HG02759 (cell line): ENCODE data around the gene CUTA.

Experiments used
- ATAC-seq: cut with Tn5 transposase; IDR thresholded peaks from one replicate; pipeline ENCODE4 v1.9.1; 2021; ENCODE audit warnings: mild to moderate bottlenecking, moderate library complexity; ENCODE audit not compliant: unreplicated experiment

CUTA gene, protein sequence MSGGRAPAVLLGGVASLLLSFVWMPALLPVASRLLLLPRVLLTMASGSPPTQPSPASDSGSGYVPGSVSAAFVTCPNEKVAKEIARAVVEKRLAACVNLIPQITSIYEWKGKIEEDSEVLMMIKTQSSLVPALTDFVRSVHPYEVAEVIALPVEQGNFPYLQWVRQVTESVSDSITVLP

GRCh38 chr6:33417903-33418689, at the start of gene CUTA:
TSS of gene CUTA (minus strand) at chr6:33418107. CDS start at chr6:33418000, 107 bp downstream.
- ATAC-seq = peak; percentile 90

- no peak for ATAC-seq
Measured at GRCh38 chr6:33467091-33467490, 49.2 kb upstream of the CUTA start.

DNA sequence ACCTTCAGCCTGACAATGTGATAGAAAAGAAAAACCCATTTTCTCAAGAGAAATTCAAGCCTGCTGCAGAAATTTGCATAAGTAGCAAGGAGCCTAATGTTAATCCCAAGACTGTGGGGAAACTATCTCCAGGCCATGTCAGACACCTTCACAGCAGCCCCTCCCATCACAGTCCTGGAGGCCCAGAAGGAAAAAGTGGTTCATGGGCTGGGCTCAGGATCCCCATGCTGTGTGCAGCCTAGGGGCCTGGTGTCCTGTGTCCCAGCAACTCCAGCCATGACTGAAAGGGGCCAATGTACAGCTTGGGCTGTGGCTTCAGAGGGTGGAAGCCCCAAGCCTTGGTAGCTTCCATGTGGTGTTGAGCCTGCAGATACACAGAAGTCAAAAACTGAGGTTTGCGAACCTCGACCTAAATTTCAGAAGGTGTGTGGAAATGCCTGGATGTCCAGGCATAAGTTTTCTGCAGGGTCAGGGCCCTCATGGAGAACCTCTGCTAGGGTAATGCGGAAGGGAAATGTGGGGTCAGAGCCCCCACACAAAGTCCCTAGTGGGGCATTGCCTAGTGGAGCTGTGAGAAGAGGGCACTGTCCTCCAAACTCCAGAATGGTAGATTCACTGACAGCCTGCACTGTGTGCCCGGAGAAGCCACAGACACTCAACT, 48.3 kb upstream of the CUTA start:
- no peak for ATAC-seq

DNA sequence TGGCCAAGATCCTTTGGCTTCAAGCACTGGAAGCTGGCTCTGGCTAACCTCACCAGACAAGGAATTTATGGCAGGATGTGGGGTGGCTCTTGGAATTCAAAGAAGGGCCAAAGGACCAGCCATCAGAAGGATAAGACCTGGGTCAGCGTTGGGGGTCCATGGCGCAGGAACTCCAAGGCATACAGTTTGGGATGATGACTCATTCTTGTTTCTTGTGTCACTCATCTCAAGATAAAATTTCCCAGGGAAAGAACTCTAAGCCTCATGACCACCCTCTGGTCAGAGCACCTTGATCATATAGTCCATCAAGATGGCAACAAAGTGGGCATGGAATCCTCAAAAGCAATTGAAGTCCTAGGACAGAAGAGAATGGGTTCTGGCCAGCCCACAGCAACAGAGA, 41.3 kb upstream of the CUTA start:
- no peak for ATAC-seq

DNA sequence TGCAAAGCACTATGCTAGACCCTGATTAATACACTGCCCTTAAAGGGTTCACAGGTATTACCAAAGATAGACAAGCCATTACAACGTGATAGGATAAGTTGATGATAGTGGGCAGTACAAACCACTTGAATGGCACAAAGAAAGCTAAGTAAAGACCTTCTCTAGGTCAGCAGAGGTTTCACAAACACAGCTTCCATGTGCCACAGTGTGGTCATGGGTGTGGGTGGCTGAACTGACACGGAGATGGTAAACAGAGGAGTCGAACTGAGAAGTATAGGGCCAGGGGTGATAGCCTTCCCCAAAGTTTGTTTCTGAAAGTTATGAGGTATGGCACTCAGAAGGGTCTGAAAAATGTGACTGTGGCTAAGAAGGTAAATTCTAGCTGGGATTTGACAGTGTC, 40.8 kb upstream of the CUTA start:
- ATAC-seq = no peak

- no peak for ATAC-seq
Measured at GRCh38 chr6:33456156-33456555, 38.2 kb upstream of the CUTA start.

GRCh38 chr6:33455051-33455450, 37.1 kb upstream of the CUTA start:
- no peak for ATAC-seq

DNA sequence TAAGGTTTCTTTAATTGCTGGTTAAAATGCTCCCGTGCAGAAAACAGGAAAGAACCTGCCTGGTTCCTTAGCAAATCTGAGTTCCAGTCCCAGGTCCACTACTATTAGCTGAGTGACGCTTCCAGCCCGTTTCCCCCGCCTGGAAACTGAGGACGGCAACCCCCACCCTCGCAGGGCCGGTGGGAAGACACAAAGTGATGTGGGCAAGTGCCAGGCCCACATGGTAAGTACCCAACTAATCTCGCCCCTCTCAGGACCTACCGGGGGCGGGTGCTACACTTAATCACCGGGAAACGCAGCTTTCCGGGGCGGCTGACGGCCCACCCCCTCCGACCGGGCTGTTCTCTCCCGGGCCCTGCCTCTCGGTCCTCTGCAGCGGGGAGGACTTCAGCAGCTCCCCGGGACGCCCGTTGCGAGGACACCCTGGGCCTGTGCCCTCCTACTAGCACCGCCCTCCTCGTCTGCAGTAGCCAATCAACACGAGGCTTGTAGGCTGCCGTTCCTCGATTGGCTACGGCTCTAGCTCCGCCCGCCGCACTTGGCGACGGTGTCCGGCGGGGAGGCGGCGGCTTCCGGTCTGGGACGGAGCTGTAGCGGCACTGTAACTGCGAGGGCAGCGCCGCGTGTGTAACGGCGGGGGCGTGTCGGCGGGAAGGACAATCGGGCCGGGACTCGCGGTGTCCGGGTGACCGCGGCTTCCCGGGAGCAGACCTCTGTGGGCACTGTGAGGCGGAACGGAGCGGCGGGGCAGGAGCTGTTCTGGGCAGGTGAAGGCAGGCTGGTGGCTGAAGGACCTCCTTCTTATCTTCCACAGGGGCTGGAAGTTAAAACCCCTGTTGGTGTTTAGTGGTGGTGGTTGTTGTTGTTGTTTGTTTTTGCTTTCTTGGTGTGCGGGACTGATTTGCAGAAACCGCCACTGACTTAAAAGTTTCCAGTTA, 36.4 kb upstream of the CUTA start, which contains the start of gene ZBTB9:
Gene ZBTB9 (plus strand): TSS at position 568 of the 938 bp plus-strand sequence. CDS start 525 bp downstream, outside the sequence.
- peak; percentile 98 for ATAC-seq

DNA sequence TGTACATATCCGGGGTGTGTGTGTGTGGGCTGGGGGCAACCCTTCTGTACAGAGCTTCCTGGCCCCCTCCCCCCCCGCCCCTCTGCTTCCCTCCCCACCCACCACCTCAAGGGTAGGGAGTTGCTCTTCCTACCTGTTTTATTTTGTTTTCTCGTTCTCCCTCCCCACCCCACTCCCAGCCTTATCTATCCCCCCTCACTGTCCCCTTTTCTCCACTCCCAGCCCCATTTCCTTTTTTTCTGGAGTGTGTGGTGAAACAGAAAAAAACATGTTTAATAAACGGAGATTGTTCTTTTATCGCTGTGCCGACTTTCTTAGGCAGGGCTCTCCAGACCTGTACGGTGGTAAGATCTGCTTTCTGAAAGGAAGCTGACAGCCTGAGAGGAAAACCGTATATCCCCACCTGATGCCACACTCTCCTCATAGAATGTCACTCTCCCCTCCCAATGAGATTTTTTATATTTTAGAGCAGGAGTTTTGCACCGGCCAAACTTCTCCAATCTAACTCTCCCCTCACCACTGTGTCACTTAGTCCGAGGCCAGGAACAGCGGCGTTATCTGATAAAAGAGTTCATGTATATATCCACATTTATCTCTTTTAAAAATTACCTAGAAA, 35.6 kb upstream of the CUTA start:
- ATAC-seq = no peak

DNA sequence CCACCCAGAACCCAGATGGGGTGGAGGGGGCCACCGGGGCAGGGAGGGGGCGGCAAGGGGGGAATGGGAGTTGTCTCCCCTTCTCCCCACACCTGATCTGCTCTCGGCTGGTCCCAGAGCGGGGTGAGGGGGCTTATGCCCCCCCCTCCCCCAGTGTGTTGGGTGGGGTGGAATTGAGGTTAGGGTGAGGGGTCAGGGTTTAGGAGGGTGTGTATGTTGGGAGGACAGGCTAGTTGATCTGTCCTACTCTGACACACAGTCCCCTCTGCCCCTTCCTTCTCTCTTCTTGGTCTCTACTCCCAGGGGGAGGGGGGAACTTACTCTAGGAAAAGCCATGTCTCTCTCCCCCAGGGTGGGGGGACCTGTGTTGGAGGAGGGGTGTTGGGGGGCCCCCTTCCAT, 34.6 kb upstream of the CUTA start:
- no peak for ATAC-seq

GRCh38 chr6:33451606-33452005, 33.7 kb upstream of the CUTA start:
- ATAC-seq = no peak

DNA sequence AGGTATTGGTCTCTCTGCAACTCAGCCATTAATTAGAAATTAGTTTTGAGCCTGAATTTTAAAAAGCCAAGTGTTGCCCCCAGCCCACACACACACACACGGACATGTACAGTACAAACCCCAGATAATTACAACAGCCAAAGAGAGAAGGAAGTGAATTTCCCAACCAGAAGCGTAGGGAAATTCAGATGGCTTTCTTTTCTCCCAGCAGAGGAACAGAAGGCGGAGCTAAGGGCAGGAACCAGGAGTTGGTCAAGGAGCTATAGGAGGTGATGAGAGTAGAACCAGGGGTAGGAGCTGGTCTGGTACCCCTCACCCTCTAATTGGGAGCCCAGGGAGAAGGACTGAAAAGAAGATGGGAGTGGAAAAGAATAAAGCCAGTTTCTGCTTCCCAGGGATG, 32.5 kb upstream of the CUTA start:
- ATAC-seq = no peak

DNA sequence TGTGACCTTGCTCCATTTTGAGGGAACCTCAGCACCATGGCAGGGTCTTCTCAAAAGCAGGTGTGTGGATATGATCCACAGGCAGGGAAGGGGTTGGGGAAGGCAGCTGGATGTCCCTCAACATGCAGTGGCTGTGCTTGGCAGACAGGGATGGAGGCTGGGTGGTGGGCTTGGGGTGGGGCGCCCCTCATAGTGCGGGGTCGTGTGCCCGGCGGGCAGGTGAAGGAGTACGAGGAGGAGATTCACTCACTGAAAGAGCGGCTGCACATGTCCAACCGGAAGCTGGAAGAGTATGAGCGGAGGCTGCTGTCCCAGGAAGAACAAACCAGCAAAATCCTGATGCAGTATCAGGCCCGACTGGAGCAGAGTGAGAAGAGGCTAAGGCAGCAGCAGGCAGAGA, 28.4 kb upstream of the CUTA start:
- ATAC-seq = no peak

DNA sequence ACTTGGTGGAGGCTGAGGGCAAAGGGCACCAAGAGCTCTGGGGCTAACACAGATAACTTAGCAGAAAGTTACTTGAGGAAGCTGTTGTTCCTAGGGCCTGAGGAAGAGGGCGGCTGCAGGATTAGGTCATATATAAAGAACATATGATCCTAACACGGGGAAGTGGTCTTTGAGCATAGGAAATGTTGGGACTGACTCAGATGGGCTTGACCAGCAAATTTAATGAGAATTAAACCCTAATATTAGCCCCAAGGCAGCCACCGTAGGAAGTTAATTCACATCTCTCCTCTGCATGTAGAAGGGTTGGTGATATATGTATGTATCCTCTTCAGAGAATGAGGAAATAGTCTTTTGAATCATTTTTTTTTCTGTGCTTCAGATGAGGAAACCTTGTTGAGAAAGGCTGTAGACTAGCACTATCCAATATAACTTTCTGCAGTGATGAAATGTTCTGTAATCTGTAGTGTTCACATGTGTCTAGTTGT, 27.3 kb upstream of the CUTA start:
- ATAC-seq = no peak

- ATAC-seq = no peak
Measured at GRCh38 chr6:33443619-33444504, 26.0 kb upstream of the CUTA start.

DNA sequence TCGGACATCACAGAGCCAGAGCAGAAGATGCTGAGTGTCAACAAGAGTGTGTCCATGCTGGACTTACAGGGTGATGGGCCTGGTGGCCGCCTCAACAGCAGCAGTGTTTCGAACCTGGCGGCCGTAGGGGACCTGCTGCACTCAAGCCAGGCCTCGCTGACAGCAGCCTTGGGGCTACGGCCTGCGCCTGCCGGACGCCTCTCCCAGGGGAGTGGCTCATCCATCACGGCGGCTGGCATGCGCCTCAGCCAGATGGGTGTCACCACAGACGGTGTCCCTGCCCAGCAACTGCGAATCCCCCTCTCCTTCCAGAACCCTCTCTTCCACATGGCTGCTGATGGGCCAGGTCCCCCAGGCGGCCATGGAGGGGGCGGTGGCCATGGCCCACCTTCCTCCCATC, 25.1 kb upstream of the CUTA start:
- ATAC-seq = no peak

GRCh38 chr6:33442283-33442682, 24.4 kb upstream of the CUTA start:
- ATAC-seq = no peak

DNA sequence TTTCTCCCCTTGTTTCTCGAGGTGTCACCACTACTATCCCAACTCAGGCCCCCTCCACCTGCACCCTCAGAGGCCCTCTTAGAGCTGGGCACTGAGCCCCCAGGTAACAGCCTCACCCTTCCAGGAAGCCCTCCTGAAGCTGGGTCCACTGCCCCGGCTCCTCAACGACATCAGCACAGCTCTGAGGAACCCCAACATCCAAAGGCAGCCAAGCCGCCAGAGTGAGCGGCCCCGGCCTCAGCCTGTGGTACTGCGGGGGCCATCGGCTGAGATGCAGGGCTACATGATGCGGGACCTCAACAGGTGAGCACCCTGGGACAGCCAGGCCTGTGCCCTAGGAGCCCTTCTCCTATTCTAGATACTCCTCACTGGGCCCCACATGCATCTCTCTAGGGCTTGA, 23.6 kb upstream of the CUTA start:
- ATAC-seq = no peak

DNA sequence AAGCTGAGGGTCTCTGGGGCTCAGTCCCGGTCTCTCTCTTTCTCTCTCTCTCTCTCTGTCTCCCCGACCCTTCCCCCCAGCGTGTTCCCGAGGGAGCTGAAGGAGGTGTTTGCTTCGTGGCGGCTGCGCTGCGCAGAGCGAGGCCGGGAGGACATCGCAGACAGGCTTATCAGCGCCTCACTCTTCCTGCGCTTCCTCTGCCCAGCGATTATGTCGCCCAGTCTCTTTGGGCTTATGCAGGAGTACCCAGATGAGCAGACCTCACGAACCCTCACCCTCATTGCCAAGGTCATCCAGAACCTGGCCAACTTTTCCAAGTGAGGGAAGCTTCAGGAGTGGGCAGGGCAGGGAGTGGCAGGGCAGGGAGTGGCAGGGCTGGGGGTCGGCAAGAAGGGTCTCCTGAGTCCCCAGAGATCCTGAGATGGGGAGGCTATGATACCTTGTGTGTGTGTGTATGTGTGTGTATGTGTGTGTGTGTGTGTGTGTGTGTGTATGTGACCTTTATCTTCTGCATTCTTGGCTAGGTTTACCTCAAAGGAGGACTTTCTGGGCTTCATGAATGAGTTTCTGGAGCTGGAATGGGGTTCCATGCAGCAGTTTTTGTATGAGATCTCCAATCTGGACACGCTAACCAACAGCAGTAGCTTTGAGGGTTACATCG, 22.9 kb upstream of the CUTA start:
- ATAC-seq = no peak
